Thymus (tissue), 11 donors: ENCODE results near the gene CD300LG. TPM values are rescaled to one million over a fixed set of nuclear protein-coding genes. Genes with fewer than 3 reads are reported as not detected.
"Not testable (repeated sequence)": the region's sequence is repeated elsewhere in the genome, so short reads cannot be mapped to it uniquely, and the experiment has no call there.

Experiments
- DNase-seq, 9 donors: peaks; one replicate each; pipeline ENCODE4 v3.0.0-alpha.2; 2013; ENCODE audit warnings: low spot score in 9 of 9, low read depth in 6 of 9, missing footprints in 1 of 9
- H3K27ac ChIP-seq, 2 donors: one replicate each; pipeline ENCODE4 v1.5.1; 2013; ENCODE audit warnings: control low read depth in 1 of 2, low read depth in 1 of 2, low read length in 1 of 2, mild to moderate bottlenecking in 1 of 2, moderate library complexity in 1 of 2
- H3K27me3 ChIP-seq, 2 donors: one replicate each; pipeline ENCODE4 v1.5.1; 2013; ENCODE audit warnings: low read length in 1 of 2; ENCODE audit not compliant: control insufficient read depth in 2 of 2, insufficient read depth in 1 of 2
- H3K36me3 ChIP-seq, 2 donors: one replicate each; pipeline ENCODE4 v1.5.1; 2013; ENCODE audit warnings: low read length in 1 of 2, mild to moderate bottlenecking in 1 of 2, moderate library complexity in 1 of 2; ENCODE audit not compliant: control insufficient read depth in 2 of 2, insufficient read depth in 2 of 2
- H3K4me1 ChIP-seq, 2 donors: one replicate each; pipeline ENCODE4 v1.5.1; 2013; ENCODE audit warnings: low read length in 2 of 2; ENCODE audit not compliant: control insufficient read depth in 2 of 2, insufficient read depth in 2 of 2
- H3K4me3 ChIP-seq, 2 donors: one replicate each; pipeline ENCODE4 v1.5.1; 2013; ENCODE audit warnings: low read length in 2 of 2, control low read depth in 1 of 2, mild to moderate bottlenecking in 1 of 2
- H3K9me3 ChIP-seq, 2 donors: one replicate each; pipeline ENCODE4 v1.5.1; 2013; ENCODE audit warnings: low read length in 1 of 2, mild to moderate bottlenecking in 1 of 2; ENCODE audit not compliant: control insufficient read depth in 2 of 2, insufficient read depth in 1 of 2
- WGBS: extraction: QIAGEN DNeasy Blood & Tissue Kit; methylation state at CpG from one replicate; pipeline ENCODE4 v1.1.7; 2013; 5-methylcytosine and 5-hydroxymethylcytosine counted together
- polyA plus RNA-seq: library from polyadenylated mRNA; stranded (reverse); fragments of 200-250 nt; gene quantifications from one replicate; pipeline ENCODE4 v1.2.3, GENCODE V29; 2013
- total RNA-seq: library from RNA; stranded (reverse); fragments of 120-200 nt; gene quantifications from one replicate; pipeline ENCODE4 v1.2.4, GENCODE V29; 2013
- donor health status: healthy.

The CD300LG gene
- total and polyA plus RNA-seq, 2 donors, result 0.71 to 5.7 TPM

GRCh38 chr17:43891851-43892646 lies 45.1 kb downstream of the CD300LG start:
- Histone ChIP-seq H3K36me3 (no peaks in the 10 kb centered on the region), H3K27ac (no peak overlapping the region), H3K4me1 (no peaks in the 10 kb centered on the region), H3K9me3 (no peaks in the 10 kb centered on the region), H3K27me3 (peaks cover 0 to 4% of the 10 kb centered on the region in 2 donors), H3K4me3 (no peak overlapping the region)
- WGBS, result 88% methylated on average over 5 of the region's 5 CpGs
- DNase-seq, result no peak

DNA sequence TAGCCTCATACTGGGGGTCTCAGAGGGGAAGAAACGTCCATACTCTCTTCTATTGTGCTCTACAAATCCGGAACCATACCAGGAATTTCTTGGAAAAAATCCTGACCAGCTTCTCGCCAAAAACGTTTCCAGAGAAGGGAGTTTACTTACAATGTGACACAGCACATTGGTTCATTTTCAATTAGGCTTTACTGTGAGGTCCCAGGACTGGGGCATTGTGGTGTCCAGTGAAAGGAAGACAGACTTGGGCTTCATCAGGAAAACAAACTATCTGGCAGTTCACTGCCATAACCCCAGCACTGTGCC lies 45.6 kb downstream of the CD300LG start:
- H3K9me3 ChIP-seq, result no peaks in the 10 kb centered on the region
- WGBS, result 74% methylated on average over 4 of the region's 4 CpGs
- DNase-seq, result no peak
- H3K27me3 ChIP-seq, result peaks cover 0 to 4% of the 10 kb centered on the region in 2 donors
- H3K4me1 ChIP-seq, result no peaks in the 10 kb centered on the region
- no peaks in the 10 kb centered on the region for H3K36me3 ChIP-seq
- no peak overlapping the region for H3K27ac ChIP-seq
- H3K4me3 ChIP-seq, result no peak overlapping the region

- H3K27me3 ChIP-seq, H3K4me1 ChIP-seq, H3K36me3 ChIP-seq, H3K4me3 ChIP-seq, DNase-seq, H3K9me3 ChIP-seq, H3K27ac ChIP-seq: not testable (repeated sequence)
- WGBS, result 97% methylated on average over 4 of the region's 4 CpGs
Observed at GRCh38 chr17:43894494-43894893, 47.5 kb downstream of the CD300LG start.

DNA sequence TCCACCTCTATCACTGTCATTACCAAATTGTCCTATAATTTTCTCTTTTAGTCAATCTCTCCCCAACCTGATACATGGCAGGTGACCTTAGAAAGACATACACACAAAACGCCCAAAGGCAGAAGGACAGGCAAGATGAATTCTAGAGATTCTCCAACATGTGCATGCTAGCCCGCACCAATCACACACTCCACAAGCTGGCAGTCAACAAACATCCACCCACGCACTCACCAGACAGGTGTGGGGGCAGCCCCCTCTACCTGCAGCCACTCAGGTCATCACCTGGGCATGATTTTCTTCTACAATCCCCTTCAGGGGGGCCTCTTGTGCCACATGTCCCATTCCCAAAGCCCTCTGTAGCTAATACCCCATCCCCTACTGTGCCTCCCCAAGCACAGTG lies 50.9 kb downstream of the CD300LG start:
- no peak overlapping the region for H3K4me3 ChIP-seq
- H3K4me1 ChIP-seq, result peaks cover 8 to 12% of the 10 kb centered on the region in 2 donors
- no peaks in the 10 kb centered on the region for H3K36me3 ChIP-seq
- no peak overlapping the region for H3K27ac ChIP-seq
- WGBS, result 93% methylated on average over 3 of the region's 3 CpGs
- H3K27me3 ChIP-seq, result peaks cover 6 to 41% of the 10 kb centered on the region in 2 donors
- no peak for DNase-seq
- no peaks in the 10 kb centered on the region for H3K9me3 ChIP-seq

- Histone ChIP-seq H3K27me3 (peaks cover 6 to 43% of the 10 kb centered on the region in 2 donors), H3K36me3 (no peaks in the 10 kb centered on the region), H3K9me3 (no peaks in the 10 kb centered on the region), H3K4me1 (peaks cover 8 to 12% of the 10 kb centered on the region in 2 donors), H3K27ac (no peak overlapping the region), H3K4me3 (no peak overlapping the region)
- 69% methylated on average over 1 of the region's 1 CpG for WGBS
- DNase-seq, result no peak
Observed at GRCh38 chr17:43898446-43898845, 51.5 kb downstream of the CD300LG start.

GRCh38 chr17:43900183-43900857 lies 53.3 kb downstream of the CD300LG start:
- H3K27me3 ChIP-seq, result peaks cover 12 to 61% of the 10 kb centered on the region in 2 donors
- H3K4me1 ChIP-seq, result peaks cover 8 to 12% of the 10 kb centered on the region in 2 donors
- no peaks in the 10 kb centered on the region for H3K9me3 ChIP-seq
- no peak overlapping the region for H3K27ac ChIP-seq
- DNase-seq, result peak in 8 of 9 donors; percentile 47 to 85 (median 62)
- no peaks in the 10 kb centered on the region for H3K36me3 ChIP-seq
- peak overlapping the region; percentile 22 to 33 for H3K4me3 ChIP-seq
- WGBS, result 7% methylated on average over 31 of the region's 31 CpGs

DNA sequence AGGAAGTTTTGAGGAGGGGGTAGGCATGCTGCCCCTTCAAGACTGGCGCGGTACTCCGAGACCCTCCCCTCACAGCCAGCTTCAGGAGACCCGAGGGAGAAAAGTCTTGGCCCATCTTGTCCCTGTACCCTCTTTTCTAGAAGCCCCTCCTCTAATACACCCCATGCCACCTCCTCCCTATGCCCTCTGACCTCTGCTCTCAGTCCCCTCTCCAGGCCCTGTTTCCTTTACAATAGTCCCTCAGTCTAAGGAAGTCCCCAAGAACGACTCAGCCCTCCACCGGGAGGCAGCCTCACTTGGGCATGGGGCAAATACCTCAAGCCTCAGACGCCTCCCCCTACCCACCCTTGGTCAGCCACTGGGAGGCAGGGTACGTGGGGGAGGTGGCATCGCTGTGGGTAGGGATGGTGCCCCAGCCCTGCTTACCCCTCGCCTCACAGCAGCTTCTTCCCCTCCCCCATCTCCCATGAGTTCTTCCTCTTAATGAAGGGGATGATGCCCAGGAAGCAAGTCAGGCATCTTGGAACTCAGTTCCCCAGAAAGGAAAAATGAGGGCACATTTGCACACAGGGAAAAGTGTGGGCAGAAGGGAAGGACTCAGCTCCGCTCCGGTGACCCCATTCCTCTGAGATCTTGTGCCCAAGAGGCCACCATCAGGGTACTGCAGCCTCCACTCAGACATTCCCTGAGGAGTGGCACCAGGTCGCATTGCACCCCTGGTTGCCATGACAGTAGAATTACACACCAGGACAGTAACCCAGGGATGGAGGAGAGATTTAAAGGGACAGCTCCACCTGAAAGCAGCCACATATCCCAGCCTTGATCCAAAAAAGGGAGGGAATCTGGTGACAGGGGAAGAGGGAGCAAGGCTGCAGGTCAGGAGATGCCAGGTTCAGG lies 54.1 kb downstream of the CD300LG start:
- Histone ChIP-seq H3K9me3 (no peaks in the 10 kb centered on the region), H3K27me3 (peaks cover 20 to 69% of the 10 kb centered on the region in 2 donors), H3K36me3 (no peaks in the 10 kb centered on the region), H3K4me3 (peak overlapping the region; percentile 22 to 33), H3K27ac (no peak overlapping the region), H3K4me1 (peaks cover 8 to 12% of the 10 kb centered on the region in 2 donors)
- no peak for DNase-seq
- 40% methylated on average over 13 of the region's 13 CpGs for WGBS

GRCh38 chr17:43901861-43902589 lies 55.0 kb downstream of the CD300LG start:
- 74% methylated on average over 7 of the region's 7 CpGs for WGBS
- no peak for DNase-seq
- H3K9me3 ChIP-seq, result no peaks in the 10 kb centered on the region
- no peak overlapping the region for H3K27ac ChIP-seq
- no peaks in the 10 kb centered on the region for H3K36me3 ChIP-seq
- H3K4me3 ChIP-seq, result no peak overlapping the region
- peaks cover 29 to 78% of the 10 kb centered on the region in 2 donors for H3K27me3 ChIP-seq
- H3K4me1 ChIP-seq, result peaks cover 10 to 21% of the 10 kb centered on the region in 2 donors
